ENCODE data around the gene ATP13A3.

GRCh38 chr3:194514626-194515025 lies 27.8 kb upstream of the ATP13A3 start:
- no peak for TF ChIP-seq CTCF (IDR thresholded peaks at IDR 0.05)
- TF ChIP-seq POLR2A (IDR thresholded peaks at IDR 0.05), result no peak

Data from heart left ventricle (tissue), 13 donors.